GM18526 (cell line): ENCODE measurements around the gene SFSWAP.

Experiments used
- POLR2A ChIP-seq: IDR thresholded peaks from 3 replicates; pipeline ENCODE4 v1.6.1; 2011; ENCODE audit not compliant: insufficient read length; ENCODE audit errors: extremely low read depth

The SFSWAP gene

GRCh38 chr12:131795690-131796410, 85.0 kb downstream of the SFSWAP start:
- no peak for TF ChIP-seq POLR2A

GRCh38 chr12:131796411-131796736, 85.5 kb downstream of the SFSWAP start:
- no peak for TF ChIP-seq POLR2A

DNA sequence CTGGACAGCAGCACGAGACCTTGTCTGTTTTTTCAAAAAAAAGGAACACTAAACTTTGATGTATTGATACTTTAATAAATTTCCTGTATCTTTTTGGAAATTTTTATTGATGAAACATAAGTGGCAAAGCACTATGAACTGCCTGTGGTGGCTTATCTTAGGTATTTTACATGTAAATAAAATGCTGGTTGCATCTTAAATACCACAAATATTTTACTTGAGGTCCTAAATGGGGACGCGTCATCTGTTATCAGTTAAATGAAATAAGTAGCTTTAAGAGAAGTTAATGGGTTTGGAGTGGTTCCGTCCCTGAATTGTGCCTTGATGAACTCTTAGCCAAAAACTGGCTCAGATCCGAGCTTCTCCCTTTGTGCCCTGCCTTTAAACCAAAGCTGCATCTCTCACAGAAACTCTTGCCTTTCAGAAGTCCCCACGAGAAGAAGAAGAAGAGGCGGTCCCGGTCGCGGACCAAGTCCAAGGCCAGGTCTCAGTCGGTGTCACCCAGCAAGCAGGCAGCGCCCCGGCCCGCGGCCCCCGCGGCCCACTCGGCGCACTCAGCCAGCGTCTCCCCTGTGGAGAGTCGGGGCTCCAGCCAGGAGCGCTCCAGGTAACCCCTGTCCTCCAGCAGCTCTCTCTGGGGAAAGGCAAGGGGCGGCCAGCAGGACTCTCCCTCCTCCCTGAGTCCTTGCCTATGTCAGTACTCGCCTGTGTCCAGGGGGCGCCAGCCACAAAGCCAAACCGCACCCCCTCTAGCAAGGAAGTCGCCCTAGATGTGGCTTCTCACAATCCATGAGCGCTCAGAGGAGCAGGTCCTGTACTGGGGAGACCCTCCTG, 86.1 kb downstream of the SFSWAP start:
- no peak for TF ChIP-seq POLR2A

GRCh38 chr12:131797588-131797934, 86.7 kb downstream of the SFSWAP start:
- TF ChIP-seq POLR2A: no peak

DNA sequence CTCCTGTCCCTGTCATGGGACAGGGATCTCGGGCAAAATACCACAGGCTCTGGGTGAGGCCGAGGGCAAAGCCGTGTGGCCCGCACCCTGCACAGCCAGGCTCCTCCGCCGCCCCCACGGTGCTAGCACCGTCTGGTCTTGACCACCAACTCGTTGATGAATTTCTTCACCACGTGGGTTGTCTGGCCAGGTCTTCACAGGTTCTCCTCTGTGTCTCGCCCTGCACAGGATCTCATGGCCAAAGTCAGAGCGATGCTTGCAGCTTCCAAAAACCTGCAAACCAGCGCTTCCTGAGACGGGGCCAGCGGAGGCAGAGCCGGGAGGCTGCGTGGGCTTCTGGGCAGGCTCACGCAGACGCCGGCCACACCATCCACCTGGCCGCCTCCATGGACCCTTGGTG, 88.3 kb downstream of the SFSWAP start:
- no peak for TF ChIP-seq POLR2A

DNA sequence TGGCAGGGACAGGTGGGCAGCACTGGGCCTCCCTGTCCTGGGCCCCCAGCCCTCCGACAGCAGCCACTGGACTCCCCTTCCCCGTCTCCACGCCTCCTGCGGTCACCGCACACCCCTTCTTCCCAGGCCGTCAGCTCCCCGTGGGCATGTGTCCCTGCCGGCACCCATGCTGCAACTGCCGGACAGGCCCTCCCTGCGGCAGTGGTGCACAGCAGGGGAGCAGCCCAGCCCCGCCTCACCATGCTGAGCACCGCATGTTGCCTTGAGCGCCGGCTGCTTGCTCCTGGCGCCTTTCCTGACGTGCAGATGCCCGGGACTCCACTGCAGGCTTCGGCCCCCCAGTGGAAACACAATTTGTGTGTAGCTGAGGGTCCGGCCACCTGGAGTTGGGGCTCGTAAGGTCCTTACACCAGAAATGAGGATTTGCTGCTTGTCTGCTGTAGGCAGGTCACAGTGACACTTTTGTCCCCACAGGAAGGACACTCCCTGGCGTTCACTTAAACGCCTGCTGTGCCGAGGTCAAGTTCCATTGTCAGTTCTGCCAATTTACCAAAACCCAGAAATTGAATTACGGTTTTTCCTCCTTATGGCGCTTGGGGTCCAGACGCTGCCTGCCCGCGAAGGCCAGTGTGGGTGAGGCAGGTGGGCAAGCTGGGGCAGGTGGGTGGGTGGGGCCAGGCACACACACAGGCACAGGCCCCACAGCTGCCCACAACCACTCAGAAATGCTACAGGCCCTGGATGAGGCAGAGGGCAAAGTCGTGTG, 89.1 kb downstream of the SFSWAP start:
- TF ChIP-seq POLR2A: no peak

DNA sequence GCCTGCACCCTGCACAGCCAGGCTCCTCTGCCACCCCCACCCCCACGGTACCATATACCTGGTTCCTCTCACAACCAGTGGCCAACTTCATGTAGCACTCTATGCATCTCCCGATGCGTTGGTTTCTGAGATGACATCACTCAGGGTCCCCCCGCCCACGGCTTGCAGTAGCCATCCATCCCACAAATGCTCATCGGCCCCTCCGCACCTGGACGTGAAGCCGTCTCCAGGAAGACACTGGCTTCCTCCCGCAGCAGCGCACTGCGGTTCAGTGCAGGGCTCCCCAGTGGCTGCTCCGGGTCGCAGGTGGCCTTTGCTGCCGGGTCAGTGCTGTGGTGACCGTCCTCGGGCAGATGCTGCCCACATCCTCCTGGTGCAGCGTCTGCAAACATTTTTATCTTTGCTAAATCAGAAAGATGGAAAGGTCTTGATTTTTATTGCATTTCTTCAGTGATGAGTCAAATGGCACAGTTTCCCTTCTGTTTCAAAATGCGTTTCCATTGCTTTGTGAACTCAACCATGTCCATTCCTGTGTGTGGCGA, 89.8 kb downstream of the SFSWAP start:
- TF ChIP-seq POLR2A: no peak

DNA sequence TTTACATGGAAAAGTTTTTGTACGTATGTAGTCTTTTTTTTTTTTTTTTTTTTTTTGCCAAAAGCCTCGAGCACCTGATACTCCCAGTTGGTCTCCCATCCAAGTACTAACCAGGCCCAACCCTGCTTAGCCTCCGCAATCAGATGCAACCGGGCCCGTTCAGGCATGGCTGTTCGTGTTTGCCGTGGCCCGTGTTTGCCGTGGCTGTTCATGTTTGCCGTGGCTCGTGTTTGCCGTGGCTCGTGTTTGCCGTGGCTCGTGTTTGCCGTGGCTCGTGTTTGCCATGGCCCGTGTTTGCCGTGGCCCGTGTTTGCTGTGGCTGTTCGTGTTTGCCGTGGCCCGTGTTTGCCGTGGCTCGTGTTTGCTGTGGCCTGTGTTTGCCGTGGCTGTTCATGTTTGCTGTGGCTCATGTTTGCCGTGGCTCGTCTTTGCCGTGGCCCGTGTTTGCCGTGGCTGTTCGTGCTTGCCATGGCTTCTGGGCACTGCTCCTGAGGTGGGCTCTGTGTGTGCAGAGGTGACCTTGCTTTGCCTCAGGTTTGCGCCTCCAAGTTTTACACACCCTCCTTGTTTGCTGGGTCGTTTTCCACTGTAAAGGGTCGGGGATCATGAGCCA, 90.5 kb downstream of the SFSWAP start:
- TF ChIP-seq POLR2A: no peak

GRCh38 chr12:131803961-131804521, 93.2 kb downstream of the SFSWAP start:
- no peak for TF ChIP-seq POLR2A

DNA sequence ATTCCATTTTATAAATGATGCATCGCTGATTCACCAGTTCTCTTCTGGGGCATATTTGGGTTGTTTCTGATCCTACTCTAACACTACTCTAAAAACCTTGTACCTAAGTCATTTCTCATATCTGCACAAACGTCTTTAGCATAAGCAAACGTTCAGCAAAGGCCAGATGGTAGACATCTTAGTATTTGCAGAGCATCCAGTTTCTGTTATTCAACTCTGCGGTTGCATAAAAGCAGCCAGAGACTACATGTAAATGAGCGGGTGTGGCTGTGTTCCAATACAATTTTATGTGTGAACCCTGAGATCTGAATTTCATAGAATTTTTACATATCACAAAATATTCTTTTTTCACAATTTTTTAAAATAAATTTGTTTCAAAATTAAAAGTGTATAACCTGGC, 94.5 kb downstream of the SFSWAP start:
- no peak for TF ChIP-seq POLR2A

- no peak for TF ChIP-seq POLR2A
Measured at GRCh38 chr12:131806674-131807073, 95.8 kb downstream of the SFSWAP start.

DNA sequence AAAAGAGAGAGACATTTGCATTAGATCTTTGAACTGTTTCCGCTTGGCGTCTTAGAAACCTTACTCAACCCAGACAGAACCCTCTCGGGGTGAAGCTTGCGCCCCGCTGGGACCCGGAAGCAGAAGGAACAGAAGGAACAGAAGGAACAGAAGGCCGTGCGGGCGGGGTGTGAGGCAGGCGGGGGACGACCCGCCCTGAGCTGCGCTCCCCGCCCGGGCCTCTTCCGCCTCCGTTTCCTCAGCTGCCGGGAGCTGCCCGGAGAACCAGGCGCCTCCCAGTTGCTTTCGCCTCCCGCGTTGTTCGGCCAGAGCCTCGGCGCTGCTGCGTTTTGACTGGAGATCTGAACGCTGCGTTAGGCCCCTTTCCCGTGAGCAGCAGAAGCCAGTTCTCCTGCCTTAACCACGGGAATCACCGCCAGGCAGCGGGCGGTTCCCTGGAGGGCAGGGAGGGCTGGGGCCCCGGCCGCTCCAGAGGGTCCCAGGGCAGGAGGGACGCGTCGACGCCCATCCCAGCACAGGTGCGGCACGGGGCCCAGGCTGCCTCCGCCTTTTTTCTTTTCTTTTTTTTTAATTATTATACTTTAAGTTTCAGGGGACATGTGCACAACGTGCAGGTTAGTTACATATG, 98.0 kb downstream of the SFSWAP start:
- no peak for TF ChIP-seq POLR2A

DNA sequence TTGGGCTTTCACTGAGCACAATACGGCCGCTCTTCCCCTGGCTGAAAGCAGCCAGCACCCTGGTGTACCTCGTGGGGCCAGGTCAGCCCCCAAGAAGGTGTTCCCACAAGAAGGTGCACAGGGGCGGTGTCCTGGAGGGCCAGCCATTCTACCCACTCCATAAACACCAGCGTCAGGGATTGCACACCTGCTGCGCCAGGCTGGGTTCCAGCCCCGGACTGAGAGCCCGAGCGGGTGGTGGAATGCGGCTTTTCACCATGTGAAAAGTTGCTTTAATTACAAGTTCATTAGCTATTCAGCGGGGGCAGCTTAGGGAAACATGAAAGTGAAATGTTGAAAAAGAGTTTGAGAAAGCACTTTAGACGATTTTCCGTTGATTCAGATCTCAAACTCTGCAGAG, 99.8 kb downstream of the SFSWAP start:
- no peak for TF ChIP-seq POLR2A

DNA sequence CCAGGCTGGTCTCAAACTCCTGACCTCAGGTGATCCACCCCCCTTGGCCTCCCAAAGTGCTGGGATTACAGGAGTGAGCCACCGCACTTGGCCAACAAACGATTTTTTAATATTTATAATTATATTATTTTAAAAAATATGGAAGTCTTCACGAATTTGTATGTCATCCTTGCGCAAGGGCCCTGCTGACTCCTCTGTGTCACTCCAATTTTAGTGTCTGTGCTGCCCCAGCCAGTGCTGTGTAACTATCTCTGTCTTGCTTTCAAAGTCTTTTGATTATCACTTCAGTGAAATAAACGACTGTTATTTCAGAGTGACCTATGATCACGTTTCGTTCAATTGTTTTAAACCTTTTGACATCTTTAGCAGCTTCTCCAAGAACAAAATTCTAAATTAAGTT, 104.2 kb downstream of the SFSWAP start:
- TF ChIP-seq POLR2A: no peak

DNA sequence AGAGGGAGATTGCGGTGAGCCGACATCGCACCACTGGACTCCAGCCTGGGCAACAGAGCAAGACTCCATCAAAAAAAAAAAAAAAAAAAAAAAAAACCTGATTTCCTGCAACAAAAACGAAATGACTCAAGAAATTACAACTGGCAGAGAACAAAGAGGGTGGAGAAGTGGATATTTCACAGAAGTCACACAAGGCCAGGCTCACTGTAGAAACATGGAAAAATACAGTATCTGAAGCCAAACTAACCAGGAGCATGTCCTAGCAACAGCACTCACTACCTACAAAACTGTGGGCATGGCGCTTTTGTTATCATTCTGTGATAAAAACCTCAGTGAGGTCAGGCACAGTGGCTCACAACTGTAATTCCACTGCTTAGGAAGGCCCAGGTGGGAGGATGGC, 105.6 kb downstream of the SFSWAP start:
- TF ChIP-seq POLR2A: no peak
